C4-2B (cell line): Measurements from ENCODE around the gene RNLS.

Experiments used
- H3K27ac ChIP-seq: fragments of 450-650 bp; 2 replicates; pipeline ENCODE4 v1.5.1; 2017
- ZFX ChIP-seq: fragments of 450-650 bp; IDR thresholded peaks from 2 replicates; pipeline ENCODE4 v1.6.1; 2017
- TF ChIP-seq, protein P1 (sequence below): fragments of 450-650 bp; conservative IDR thresholded peaks from 2 replicates; pipeline ENCODE4 v1.5.1; 2017; ENCODE audit warnings: mild to moderate bottlenecking

Gene RNLS

DNA sequence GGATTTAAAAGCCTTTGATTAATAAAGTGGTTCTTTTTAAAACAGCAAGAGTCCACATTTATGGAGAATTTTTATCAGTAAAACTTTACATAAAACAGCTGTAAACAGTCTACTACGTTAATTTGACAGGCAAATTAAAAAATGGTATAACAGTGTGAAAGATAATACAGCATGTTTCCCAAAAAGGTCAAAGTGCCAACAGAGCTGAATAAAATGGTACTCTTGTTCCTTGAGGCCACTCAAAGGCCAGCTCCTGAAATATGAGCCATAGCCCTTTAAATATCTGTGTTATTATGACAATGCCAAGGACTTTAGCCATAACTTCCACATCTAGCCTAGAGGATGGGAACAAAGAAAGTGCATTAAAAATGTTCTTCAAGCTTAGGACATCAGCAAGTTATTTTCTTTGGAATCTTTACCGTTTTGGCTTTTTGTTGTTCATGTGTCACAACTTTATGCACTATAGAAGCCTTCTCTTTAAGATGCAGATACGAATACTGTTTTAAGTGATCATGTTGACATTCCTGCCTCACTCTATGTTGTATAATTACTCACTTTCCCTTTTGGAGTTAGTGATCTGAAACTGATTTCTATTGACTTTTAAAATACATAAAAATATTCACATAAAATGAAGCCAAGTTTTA, 165.6 kb downstream of the RNLS start:
- no peak overlapping the region for H3K27ac ChIP-seq
- TF ChIP-seq ZFX, result no peak
- TF ChIP-seq, protein P1, sequence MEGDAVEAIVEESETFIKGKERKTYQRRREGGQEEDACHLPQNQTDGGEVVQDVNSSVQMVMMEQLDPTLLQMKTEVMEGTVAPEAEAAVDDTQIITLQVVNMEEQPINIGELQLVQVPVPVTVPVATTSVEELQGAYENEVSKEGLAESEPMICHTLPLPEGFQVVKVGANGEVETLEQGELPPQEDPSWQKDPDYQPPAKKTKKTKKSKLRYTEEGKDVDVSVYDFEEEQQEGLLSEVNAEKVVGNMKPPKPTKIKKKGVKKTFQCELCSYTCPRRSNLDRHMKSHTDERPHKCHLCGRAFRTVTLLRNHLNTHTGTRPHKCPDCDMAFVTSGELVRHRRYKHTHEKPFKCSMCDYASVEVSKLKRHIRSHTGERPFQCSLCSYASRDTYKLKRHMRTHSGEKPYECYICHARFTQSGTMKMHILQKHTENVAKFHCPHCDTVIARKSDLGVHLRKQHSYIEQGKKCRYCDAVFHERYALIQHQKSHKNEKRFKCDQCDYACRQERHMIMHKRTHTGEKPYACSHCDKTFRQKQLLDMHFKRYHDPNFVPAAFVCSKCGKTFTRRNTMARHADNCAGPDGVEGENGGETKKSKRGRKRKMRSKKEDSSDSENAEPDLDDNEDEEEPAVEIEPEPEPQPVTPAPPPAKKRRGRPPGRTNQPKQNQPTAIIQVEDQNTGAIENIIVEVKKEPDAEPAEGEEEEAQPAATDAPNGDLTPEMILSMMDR, result no peak

DNA sequence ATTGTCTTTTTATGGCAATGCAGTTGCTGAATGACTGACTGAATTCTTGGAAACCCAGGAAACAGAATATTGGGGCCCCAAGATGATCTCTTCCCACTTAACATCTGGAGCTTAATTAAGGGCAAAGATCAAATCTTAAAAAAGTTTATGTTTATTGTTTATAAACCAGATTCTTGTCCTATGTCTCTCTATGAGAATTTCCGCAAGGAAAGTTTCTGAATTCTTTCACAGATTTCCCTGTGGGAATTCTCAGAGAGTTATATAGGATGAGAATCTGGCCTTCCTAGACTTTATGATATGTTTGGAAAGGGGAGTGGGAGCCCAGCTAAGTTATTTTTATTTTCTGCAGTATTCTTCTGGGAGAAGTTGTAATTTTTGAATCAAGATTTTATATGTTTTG, 166.3 kb downstream of the RNLS start:
- no peak for TF ChIP-seq ZFX
- TF ChIP-seq, protein P1, result no peak
- H3K27ac ChIP-seq, result no peak overlapping the region

DNA sequence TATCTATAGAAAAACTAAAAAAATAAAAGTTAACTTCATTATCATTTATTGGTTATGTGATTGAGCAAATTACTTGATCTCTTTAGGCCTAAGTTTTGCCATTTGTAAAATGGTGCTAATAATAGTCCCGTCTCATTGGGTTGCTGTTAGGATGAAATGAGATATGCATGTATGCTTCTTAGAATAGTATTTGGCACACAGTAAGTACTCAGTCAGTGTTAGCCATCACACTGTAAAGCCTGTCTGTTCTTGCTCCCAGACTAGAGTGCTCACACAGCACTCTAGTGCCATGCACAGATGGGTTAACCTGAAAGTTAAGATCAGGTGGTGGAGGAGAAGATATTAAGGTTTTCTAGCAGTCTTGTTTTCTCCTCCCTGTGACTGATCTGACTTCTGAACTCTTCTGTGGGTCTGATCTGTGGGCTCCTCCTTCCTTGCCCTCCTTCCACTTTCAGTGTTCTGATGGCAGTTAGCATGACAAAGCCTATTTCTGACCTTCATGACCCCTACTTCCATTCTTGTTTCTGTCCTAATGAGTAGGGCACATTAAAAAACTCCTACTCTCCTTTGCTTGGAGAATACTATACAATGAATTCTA, 167.5 kb downstream of the RNLS start:
- no peak for TF ChIP-seq ZFX
- TF ChIP-seq, protein P1, result no peak
- no peak overlapping the region for H3K27ac ChIP-seq

DNA sequence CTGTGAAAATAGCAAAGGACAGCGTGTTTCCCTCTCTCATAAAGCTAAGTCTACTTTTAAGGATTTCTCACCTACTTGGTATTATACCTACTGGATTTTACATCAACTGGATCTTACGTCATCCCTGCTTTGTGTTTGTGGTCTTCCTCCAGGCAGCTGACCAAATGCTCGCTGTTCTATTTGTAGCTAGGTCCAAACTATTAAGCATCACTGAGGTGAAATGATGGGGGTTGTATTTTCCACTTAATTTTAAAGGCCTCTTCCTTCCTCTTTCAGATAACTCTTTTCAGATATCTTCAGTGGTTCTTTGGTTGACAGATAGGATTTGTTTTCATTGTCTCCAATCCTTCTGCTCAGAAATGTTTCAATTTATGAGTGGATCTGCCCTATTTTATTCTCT, 169.7 kb downstream of the RNLS start:
- TF ChIP-seq, protein P1, result no peak
- no peak overlapping the region for H3K27ac ChIP-seq

DNA sequence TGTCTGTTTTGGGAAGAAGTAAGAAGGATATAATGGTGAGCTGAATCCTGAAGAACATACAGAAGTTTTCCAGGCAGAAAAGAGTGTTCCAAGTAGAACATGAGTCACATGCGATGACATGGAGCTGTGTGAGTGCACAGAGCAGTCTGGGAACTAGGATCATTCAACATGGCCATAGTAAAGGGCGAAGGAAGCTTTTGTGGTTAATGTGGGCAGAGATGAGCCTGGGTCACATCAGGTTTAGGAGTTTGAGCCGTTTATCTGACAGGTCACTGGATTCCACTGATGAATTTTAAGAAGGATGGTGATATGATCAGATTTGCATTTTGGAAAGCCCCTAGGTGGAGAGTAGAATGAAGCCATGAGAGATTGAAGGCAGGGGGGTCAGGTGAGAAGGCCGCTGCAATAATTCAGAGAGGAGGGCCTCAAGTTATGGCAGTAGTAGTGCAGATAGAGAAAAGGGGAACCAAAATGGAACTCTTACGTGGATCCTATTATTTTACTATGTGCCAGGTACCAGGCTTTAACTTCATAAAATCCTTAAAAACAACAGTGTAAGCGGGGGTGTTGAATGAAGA, 171.3 kb downstream of the RNLS start:
- TF ChIP-seq ZFX, result no peak
- TF ChIP-seq, protein P1, result no peak
- H3K27ac ChIP-seq, result no peak overlapping the region

DNA sequence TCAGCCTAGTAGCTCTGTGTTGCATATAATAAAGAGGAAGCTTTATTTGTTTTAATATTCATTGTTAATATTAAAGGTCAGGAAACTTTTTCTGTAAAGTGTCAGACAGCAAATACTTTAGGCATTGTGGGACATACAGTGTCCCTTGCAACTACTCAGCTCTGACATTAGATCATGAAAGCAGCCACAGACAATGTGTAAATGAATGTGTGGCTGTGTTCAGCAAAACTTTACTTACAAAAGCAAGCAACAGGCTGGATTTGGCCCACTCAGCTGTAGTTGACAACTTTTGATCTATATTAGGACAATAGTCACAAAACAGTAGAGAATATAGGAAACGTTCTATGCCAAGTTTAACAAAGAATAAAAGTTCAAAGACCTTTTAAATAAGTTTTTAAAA, 173.3 kb downstream of the RNLS start:
- H3K27ac ChIP-seq, result no peak overlapping the region
- no peak for TF ChIP-seq ZFX
- TF ChIP-seq, protein P1, result no peak

DNA sequence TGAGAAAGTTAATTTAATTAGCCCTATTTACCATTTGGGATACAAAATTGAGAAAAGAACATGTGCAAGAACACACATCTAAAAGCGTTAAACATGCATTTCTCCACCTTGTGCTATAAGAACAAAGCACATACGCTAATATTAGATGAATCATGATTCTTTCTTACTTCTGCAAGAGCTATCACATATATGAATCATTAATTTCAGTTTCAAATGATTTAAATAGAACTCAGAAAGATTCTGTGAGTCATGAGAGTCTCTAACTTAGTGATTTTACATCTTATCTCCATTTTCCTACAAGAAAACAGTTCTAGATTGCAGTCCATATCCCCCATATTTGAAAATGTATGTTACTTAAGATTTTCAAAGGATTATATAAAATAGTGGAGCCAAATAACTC, 173.9 kb downstream of the RNLS start:
- TF ChIP-seq, protein P1, result no peak
- no peak for TF ChIP-seq ZFX
- H3K27ac ChIP-seq, result no peak overlapping the region
